Right lobe of liver (tissue), 4 donors: ENCODE data around the gene RPL31.

ENCODE experiments used
- POLR2A ChIP-seq: fragments of 450-650 bp; IDR thresholded peaks from one replicate; pipeline ENCODE4 v1.6.1; 2017; ENCODE audit warnings: antibody characterized with exemption, mild to moderate bottlenecking
- TF ChIP-seq, protein P1 (sequence below), 4 donors: fragments of 200-600 bp in 3 of 4; fragments of 450-650 bp in 1 of 4; IDR thresholded peaks; one replicate each; pipeline versions ENCODE4 v1.5.1 to v1.8.0; 2016 to 2022; ENCODE audit warnings: antibody characterized with exemption in 4 of 4, mild to moderate bottlenecking in 2 of 4
- donor health status: DM: no; HTN: no; CAD: no.
- donor health status: DM: no; HTN: no; CAD: no.
- donor health status: DM: no; HTN: yes; CAD: no.

DNA sequence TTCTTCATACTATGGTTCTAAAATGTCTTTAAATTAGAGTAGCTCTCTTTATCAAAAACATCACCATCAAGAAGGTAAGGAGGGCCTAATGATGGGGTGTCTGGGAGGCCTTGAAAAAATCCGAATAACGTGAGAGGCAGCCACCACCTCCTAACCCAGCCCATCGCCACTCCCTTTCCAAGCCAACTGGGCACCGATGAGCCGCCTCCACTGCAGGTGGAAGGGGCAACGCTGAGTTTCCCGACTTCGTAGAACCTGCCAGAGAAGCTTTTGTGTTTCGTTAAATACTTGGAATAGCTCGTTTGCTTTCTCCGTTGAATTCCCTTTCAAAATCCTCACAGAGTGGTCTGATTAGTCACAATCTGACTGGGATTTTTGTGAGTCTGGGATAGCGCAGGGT is 22.0 kb upstream of the RPL31 start:
- TF ChIP-seq, protein P1, sequence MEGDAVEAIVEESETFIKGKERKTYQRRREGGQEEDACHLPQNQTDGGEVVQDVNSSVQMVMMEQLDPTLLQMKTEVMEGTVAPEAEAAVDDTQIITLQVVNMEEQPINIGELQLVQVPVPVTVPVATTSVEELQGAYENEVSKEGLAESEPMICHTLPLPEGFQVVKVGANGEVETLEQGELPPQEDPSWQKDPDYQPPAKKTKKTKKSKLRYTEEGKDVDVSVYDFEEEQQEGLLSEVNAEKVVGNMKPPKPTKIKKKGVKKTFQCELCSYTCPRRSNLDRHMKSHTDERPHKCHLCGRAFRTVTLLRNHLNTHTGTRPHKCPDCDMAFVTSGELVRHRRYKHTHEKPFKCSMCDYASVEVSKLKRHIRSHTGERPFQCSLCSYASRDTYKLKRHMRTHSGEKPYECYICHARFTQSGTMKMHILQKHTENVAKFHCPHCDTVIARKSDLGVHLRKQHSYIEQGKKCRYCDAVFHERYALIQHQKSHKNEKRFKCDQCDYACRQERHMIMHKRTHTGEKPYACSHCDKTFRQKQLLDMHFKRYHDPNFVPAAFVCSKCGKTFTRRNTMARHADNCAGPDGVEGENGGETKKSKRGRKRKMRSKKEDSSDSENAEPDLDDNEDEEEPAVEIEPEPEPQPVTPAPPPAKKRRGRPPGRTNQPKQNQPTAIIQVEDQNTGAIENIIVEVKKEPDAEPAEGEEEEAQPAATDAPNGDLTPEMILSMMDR (IDR thresholded peaks at IDR 0.05), result no peak
- TF ChIP-seq POLR2A, result no peak
